Heart left ventricle (tissue), 16 donors: Measurements from ENCODE around the gene OTOGL. TPM values are rescaled to one million over a fixed set of nuclear protein-coding genes. Genes with fewer than 3 reads are reported as not detected.
"Not testable (repeated sequence)": the region's sequence is repeated elsewhere in the genome, so short reads cannot be mapped to it uniquely, and the experiment has no call there.

ENCODE experiments used
- ATAC-seq, 4 donors: fragments of 200-7000 bp; cut with Tn5 transposase; one replicate each; pipeline ENCODE4 v1.9.1; 2020 to 2022; ENCODE audit warnings: moderate library complexity in 4 of 4, mild to moderate bottlenecking in 3 of 4, moderate number of reproducible peaks in 1 of 4
- DNase-seq, 5 donors: peaks; one replicate each; pipeline ENCODE4 v3.0.0-alpha.2; 2020
- H3K27ac ChIP-seq, 12 donors: fragments of 200-600 bp; sonication (generic) in 4 of 12; one replicate each; pipeline versions ENCODE4 v1.5.0 to v1.8.0; 2016 to 2022; ENCODE audit warnings: mild to moderate bottlenecking in 2 of 12
- H3K27me3 ChIP-seq, 9 donors: fragments of 200-600 bp; sonication (generic) in 2 of 9; one replicate each; pipeline versions ENCODE4 v1.5.1 to v1.8.0; 2016 to 2022; ENCODE audit warnings: mild to moderate bottlenecking in 3 of 9
- H3K36me3 ChIP-seq, 9 donors: fragments of 200-600 bp; sonication (generic) in 2 of 9; one replicate each; pipeline versions ENCODE4 v1.5.0 to v1.8.0; 2018 to 2022; ENCODE audit warnings: mild to moderate bottlenecking in 2 of 9
- H3K4me1 ChIP-seq, 12 donors: fragments of 200-600 bp; sonication (generic) in 4 of 12; one replicate each; pipeline versions ENCODE4 v1.5.0 to v1.8.0; 2016 to 2022; ENCODE audit warnings: mild to moderate bottlenecking in 3 of 12
- H3K4me3 ChIP-seq, 12 donors: fragments of 200-600 bp; sonication (generic) in 4 of 12; one replicate each; pipeline versions ENCODE4 v1.5.0 to v1.8.0; 2017 to 2022; ENCODE audit warnings: mild to moderate bottlenecking in 9 of 12, moderate library complexity in 4 of 12
- H3K9me3 ChIP-seq, 12 donors: fragments of 200-600 bp; sonication (generic) in 4 of 12; one replicate each; pipeline versions ENCODE4 v1.5.0 to v1.8.0; 2016 to 2022; ENCODE audit warnings: mild to moderate bottlenecking in 1 of 12
- POLR2A ChIP-seq, 2 donors: fragments of 450-650 bp; IDR thresholded peaks; one replicate each; pipeline ENCODE4 v1.6.1; 2017; ENCODE audit warnings: antibody characterized with exemption in 2 of 2, mild to moderate bottlenecking in 2 of 2, moderate library complexity in 2 of 2
- WGBS, 4 donors: extraction: QIAGEN DNeasy Blood & Tissue Kit in 2 of 4; methylation state at CpG; one replicate each; pipeline versions ENCODE4 v1.1.5 to v1.1.7; 2013 to 2018; 5-methylcytosine and 5-hydroxymethylcytosine counted together
- intact Hi-C, 10 donors: fragments of 100-400 bp; cut with DNase I; formaldehyde crosslinking; loops; one replicate each; pipeline versions ENCODE4 v1.11.1 to v1.14.2; 2022
- polyA plus RNA-seq, 2 donors: library from polyadenylated mRNA; stranded (reverse); fragments of 200-250 nt; gene quantifications; one replicate each; pipeline ENCODE4 v1.2.3, GENCODE V29; 2013
- total RNA-seq, 9 donors: library from RNA; depleted of rRNA in 2 of 9; stranded (reverse); fragments of >200 nt in 2 of 9; fragmentation: NEBNext Ultra II Directional in 3 of 9; extraction: Animal tissue kit (Norgen Biotek cat#: 25700) in 3 of 9; gene quantifications; one replicate each; pipeline versions ENCODE4 v1.1.0 to v1.2.4, GENCODE V29; 2016 to 2023
- TF ChIP-seq, protein P1 (sequence below), 12 donors: fragments of 200-600 bp; sonication (generic) in 4 of 12; IDR thresholded peaks; one replicate each; pipeline versions ENCODE4 v1.5.0 to v1.8.0; 2018 to 2022; ENCODE audit warnings: antibody characterized with exemption in 12 of 12, mild to moderate bottlenecking in 5 of 12
- donor health status: ischemic (EF 13 %, LVEDD 7.1; RV severe dilation, severe dysfunction).
- donor health status: healthy with polysubstance abuse.
- donor health status: DM: no; HTN: yes; CAD: no.
- donor health status: DM: no; HTN: no; CAD: no.
- donor health status: ischemic (EF 25% LVEDD 6.9; RV normal size, moderate dysfunction).
- donor health status: ischemic (EF 25% LVEDD 5.7; RV mildly dilated, moderate dysfunction).
- donor health status: healthy.
- donor health status: DM: yes; HTN: yes; CAD: no.
- donor health status: ischemic (EF 35%, LVEDD 5.7; RV mildly dilated, moderate dysfunction).
- donor health status: nonischemic (EF 11% LVEDD 7.7; RV severe dilation, severe dysfunction).
- donor health status: DM: yes; HTN: yes; CAD: no.
- donor health status: PGD.
- donor health status: ischemic (EF 29% LVEDD 5.4; RV normal size, mild dysfunction).
- donor health status: nonischemic (EF 23%, LVEDD 6.1; RV moderate dilation, normal function).

The OTOGL gene
- total and polyA plus RNA-seq, 11 donors: 0.05 to 1.3 (median 0.27) TPM

GRCh38 chr12:80293759-80294158 lies 194.4 kb downstream of the OTOGL start:
- TF ChIP-seq POLR2A (IDR thresholded peaks at IDR 0.05): no peak
- TF ChIP-seq, protein P1, sequence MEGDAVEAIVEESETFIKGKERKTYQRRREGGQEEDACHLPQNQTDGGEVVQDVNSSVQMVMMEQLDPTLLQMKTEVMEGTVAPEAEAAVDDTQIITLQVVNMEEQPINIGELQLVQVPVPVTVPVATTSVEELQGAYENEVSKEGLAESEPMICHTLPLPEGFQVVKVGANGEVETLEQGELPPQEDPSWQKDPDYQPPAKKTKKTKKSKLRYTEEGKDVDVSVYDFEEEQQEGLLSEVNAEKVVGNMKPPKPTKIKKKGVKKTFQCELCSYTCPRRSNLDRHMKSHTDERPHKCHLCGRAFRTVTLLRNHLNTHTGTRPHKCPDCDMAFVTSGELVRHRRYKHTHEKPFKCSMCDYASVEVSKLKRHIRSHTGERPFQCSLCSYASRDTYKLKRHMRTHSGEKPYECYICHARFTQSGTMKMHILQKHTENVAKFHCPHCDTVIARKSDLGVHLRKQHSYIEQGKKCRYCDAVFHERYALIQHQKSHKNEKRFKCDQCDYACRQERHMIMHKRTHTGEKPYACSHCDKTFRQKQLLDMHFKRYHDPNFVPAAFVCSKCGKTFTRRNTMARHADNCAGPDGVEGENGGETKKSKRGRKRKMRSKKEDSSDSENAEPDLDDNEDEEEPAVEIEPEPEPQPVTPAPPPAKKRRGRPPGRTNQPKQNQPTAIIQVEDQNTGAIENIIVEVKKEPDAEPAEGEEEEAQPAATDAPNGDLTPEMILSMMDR (IDR thresholded peaks at IDR 0.05): no peak
- no peak overlapping the region for H3K4me3 ChIP-seq
- 33 to 55% (median 46%) methylated on average over 1 of the region's 1 CpG for WGBS, 4 donors
- no peaks in the 10 kb centered on the region for H3K27me3 ChIP-seq
- H3K27ac ChIP-seq: no peak overlapping the region
- H3K36me3 ChIP-seq: no peaks in the 10 kb centered on the region
- no peak for DNase-seq
- peaks cover 0 to 3% (median 0%) of the 10 kb centered on the region in 12 donors for H3K9me3 ChIP-seq
- intact Hi-C loops: no loop called here
- no peaks in the 10 kb centered on the region for H3K4me1 ChIP-seq
- no peak for ATAC-seq

- Histone ChIP-seq H3K36me3 (no peaks in the 10 kb centered on the region), H3K4me3 (no peak overlapping the region), H3K27ac (no peak overlapping the region), H3K9me3 (no peaks in the 10 kb centered on the region), H3K4me1 (no peaks in the 10 kb centered on the region), H3K27me3 (no peaks in the 10 kb centered on the region)
- whole genome bisulfite sequencing, 4 donors: 89 to 99% (median 94%) methylated on average over 1 of the region's 1 CpG
- intact Hi-C loops: no loop called here
- no peak for ATAC-seq
- no peak for DNase-seq
- no peak for TF ChIP-seq POLR2A (IDR thresholded peaks at IDR 0.05)
- TF ChIP-seq, protein P1 (IDR thresholded peaks at IDR 0.05): no peak
Observed at GRCh38 chr12:80299219-80299618, 199.9 kb downstream of the OTOGL start.

- H3K4me1 ChIP-seq: no peaks in the 10 kb centered on the region
- 86 to 91% (median 89%) methylated on average over 3 of the region's 3 CpGs for WGBS, 4 donors
- no peak overlapping the region for H3K4me3 ChIP-seq
- intact Hi-C loops: no loop called here
- DNase-seq (no peak), ATAC-seq (no peak)
- H3K9me3 ChIP-seq: no peaks in the 10 kb centered on the region
- no peak overlapping the region for H3K27ac ChIP-seq
- H3K27me3 ChIP-seq: no peaks in the 10 kb centered on the region
- H3K36me3 ChIP-seq: no peaks in the 10 kb centered on the region
- TF ChIP-seq POLR2A (IDR thresholded peaks at IDR 0.05): no peak
- TF ChIP-seq, protein P1 (IDR thresholded peaks at IDR 0.05): no peak
Observed at GRCh38 chr12:80299976-80300375, 200.6 kb downstream of the OTOGL start.

DNA sequence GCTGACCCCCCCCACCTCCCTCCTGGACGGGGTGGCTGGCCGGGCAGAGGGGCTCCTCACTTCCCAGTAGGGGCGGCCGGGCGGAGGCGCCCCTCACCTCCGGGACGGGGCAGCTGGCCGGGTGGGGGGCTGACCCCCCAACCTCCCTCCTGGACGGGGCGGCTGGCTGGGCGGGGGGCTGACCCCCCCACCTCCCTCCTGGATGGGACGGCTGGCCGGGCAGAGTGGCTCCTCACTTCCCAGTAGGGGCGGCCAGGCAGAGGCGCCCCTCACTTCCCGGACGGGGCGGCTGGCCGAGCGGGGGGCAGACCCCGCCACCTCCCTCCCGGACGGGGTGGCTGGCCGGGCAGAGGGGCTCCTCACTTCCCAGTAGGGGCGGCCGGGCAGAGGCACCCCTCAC lies 208.1 kb downstream of the OTOGL start:
- H3K9me3 ChIP-seq, H3K4me3 ChIP-seq, ATAC-seq, intact Hi-C loops, H3K4me1 ChIP-seq, DNase-seq, H3K27me3 ChIP-seq, H3K36me3 ChIP-seq, H3K27ac ChIP-seq: not testable (repeated sequence)
- 96 to 100% (median 99%) methylated on average over 7 to 27 of the region's 27 CpGs for WGBS, 4 donors

DNA sequence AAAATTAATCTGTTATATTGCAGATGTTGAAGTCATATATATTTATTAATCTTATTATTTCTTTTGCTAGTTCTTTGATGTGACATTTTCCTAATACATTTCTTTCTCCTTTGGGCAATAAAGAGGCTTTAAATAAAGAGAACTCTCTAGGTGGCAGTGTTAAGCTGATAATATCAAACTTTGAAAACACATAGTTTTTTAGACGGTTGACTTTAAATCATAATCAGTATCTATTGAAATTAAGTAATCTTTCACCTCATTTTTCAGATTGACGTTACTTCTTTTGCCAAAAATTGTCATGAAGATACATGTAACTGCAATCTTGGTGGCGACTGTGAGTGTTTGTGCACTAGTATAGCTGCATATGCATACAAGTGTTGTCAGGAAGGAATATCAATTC lies 213.9 kb downstream of the OTOGL start:
- TF ChIP-seq, protein P1 (IDR thresholded peaks at IDR 0.05): peak in 1 of 12 donors; percentile 10
- TF ChIP-seq POLR2A (IDR thresholded peaks at IDR 0.05): no peak
- Histone ChIP-seq H3K27me3 (no peaks in the 10 kb centered on the region), H3K9me3 (no peaks in the 10 kb centered on the region), H3K27ac (no peak overlapping the region), H3K4me1 (no peaks in the 10 kb centered on the region), H3K4me3 (no peak overlapping the region), H3K36me3 (no peaks in the 10 kb centered on the region)
- 37 to 77% (median 47%) methylated on average over 3 of the region's 3 CpGs for WGBS, 4 donors
- intact Hi-C loops: no loop called here
- no peak for ATAC-seq
- no peak for DNase-seq
